CMK (cell line): Measurements from ENCODE around the gene POLR3G.

Source experiments
- DNase-seq: peaks from one replicate; pipeline ENCODE4 v3.0.0-alpha.2; 2010; ENCODE audit warnings: low read depth

POLR3G gene

GRCh38 chr5:90553711-90554110 is 79.0 kb downstream of the POLR3G start:
- no peak for DNase-seq

GRCh38 chr5:90554358-90555006 is 79.8 kb downstream of the POLR3G start:
- no peak for DNase-seq

GRCh38 chr5:90555666-90556065 is 81.0 kb downstream of the POLR3G start:
- no peak for DNase-seq

GRCh38 chr5:90557391-90557790 is 82.7 kb downstream of the POLR3G start:
- DNase-seq: no peak

- DNase-seq: no peak
Measured at GRCh38 chr5:90557871-90558270, 83.2 kb downstream of the POLR3G start.

- DNase-seq: no peak
Measured at GRCh38 chr5:90558344-90559192, 83.9 kb downstream of the POLR3G start, which contains the start of gene ADGRV1. ADGRV1 (plus strand) TSS chr5:90558797; CDS start chr5:90558896, 99 bp downstream.

GRCh38 chr5:90560771-90561170 is 86.1 kb downstream of the POLR3G start:
- no peak for DNase-seq

GRCh38 chr5:90561766-90562165 is 87.1 kb downstream of the POLR3G start:
- no peak for DNase-seq

GRCh38 chr5:90562341-90562740 is 87.7 kb downstream of the POLR3G start:
- DNase-seq: no peak

- DNase-seq: no peak
Measured at GRCh38 chr5:90563108-90563507, 88.4 kb downstream of the POLR3G start.
